ENCODE results near the gene ECEL1.

- no peak for TF ChIP-seq CTCF (IDR thresholded peaks at IDR 0.05)
- TF ChIP-seq POLR2A (IDR thresholded peaks at IDR 0.05), result no peak
Observed at GRCh38 chr2:232502511-232502910, 14.9 kb upstream of the ECEL1 start.
